ENCODE measurements around the gene ALDH16A1.

ALDH16A1 gene

DNA sequence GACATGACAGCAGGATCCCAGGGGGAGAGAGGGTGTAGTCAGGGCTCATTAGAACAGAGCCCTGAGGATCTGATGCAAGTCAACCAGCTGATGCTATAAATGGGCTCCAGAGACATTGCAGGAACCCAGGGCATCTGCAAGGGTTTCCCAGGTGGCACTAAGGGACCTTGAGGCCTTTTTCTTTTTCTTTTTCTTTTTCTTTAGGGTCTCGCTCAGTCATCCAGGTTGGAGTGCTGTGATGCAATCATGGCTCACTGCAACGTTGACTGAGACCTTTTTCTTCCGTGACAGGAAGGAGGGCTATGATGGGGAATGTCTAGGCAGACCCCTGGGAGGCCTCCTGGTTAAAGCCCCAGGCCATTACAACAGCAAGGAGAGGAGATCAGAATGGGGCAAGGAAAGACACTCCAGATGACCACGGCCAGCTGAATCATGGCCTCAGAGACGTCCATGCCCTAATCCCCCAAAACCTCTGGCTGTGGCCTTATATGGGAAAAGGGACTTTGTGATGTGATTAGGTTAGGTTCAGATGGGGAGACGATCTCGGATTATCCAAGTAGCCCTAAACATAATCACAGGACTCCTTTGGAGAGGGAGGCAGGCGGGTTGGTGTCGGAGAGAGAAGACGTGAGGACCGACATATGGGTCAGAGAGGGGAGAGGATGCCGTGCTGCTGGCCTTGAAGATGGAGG is 54.9 kb downstream of the ALDH16A1 start:
- no peak for DNase-seq (ENCODE audit: extremely low read depth in 1 of 2, low read depth in 1 of 2)

- no peak for DNase-seq (ENCODE audit: extremely low read depth in 1 of 2, low read depth in 1 of 2)
These were observed 60.1 kb downstream of the ALDH16A1 start for GRCh38 chr19:49512970-49513745.

- no peak for DNase-seq (ENCODE audit: extremely low read depth in 1 of 2, low read depth in 1 of 2)
These were observed 60.7 kb downstream of the ALDH16A1 start for GRCh38 chr19:49513746-49514118.

DNA sequence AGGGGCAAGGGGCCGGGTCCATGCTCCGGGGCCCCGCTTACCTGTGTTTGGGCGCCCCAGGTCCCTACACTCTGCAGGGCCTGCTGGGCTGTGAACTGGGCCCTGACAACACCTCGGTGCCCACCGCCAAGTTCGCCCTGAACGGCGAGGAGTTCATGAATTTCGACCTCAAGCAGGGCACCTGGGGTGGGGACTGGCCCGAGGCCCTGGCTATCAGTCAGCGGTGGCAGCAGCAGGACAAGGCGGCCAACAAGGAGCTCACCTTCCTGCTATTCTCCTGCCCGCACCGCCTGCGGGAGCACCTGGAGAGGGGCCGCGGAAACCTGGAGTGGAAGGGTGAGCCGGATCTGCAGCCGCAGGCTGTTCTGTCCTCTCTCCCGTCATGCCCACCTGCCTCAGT is 61.1 kb downstream of the ALDH16A1 start:
- DNase-seq (ENCODE audit: extremely low read depth in 1 of 2, low read depth in 1 of 2), result no peak

DNA sequence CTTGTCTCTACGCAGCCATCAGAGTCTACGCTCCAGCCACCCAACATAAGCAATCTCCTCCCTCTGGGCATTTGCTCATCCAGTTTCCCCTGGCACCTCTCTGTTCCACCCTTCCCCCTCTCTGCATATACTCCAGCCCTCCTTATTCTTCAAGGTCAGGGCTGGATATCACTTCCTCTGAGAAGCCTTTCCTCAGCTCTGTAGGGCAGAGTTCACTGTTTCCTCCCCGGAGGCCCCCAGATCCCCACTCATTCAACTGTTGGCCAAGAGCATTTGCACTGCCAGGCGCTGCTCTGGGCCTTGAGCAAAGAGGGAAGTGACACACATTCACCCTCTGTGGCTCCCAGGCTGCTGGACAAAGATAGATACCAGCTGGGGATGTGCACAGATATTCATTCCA is 62.7 kb downstream of the ALDH16A1 start:
- no peak for DNase-seq (ENCODE audit: extremely low read depth in 1 of 2, low read depth in 1 of 2)

- DNase-seq (ENCODE audit: extremely low read depth in 1 of 2, low read depth in 1 of 2), result no peak
These were observed 65.0 kb downstream of the ALDH16A1 start for GRCh38 chr19:49518033-49518432.
